Body of pancreas (tissue), 4 donors: Measurements from ENCODE around the gene ZNF536.

Experiments
- CTCF ChIP-seq, 7 experiments: fragments of 450-650 bp in 4 of 7; fragments of 200-600 bp in 3 of 7; sonication (generic) in 3 of 7; IDR thresholded peaks; one replicate each; pipeline ENCODE4 v1.5.1; 2016 to 2019; ENCODE audit warnings: antibody characterized with exemption in 7 of 7
- POLR2A ChIP-seq, 3 donors: fragments of 450-650 bp; IDR thresholded peaks; one replicate each; pipeline ENCODE4 v1.6.1; 2016; ENCODE audit warnings: antibody characterized with exemption in 3 of 3, mild to moderate bottlenecking in 2 of 3

GRCh38 chr19:30559446-30559845 is 187.3 kb downstream of the ZNF536 start:
- TF ChIP-seq CTCF (IDR thresholded peaks at IDR 0.05) = no peak
- TF ChIP-seq POLR2A (IDR thresholded peaks at IDR 0.05) = no peak
